Suprapubic skin (tissue), 4 donors: ENCODE results near the gene TMEM82.

Source experiments
- CTCF ChIP-seq, 2 donors: fragments of 200-600 bp in 1 of 2; fragments of 450-650 bp in 1 of 2; sonication (generic) in 1 of 2; IDR thresholded peaks; one replicate each; pipeline ENCODE4 v1.5.1; 2016 to 2019; ENCODE audit warnings: antibody characterized with exemption in 2 of 2, mild to moderate bottlenecking in 1 of 2, moderate library complexity in 1 of 2
- POLR2A ChIP-seq, 2 donors: fragments of 450-650 bp; IDR thresholded peaks; one replicate each; pipeline ENCODE4 v1.6.1; 2017; ENCODE audit warnings: antibody characterized with exemption in 2 of 2, mild to moderate bottlenecking in 2 of 2, moderate library complexity in 2 of 2
- POLR2AphosphoS5 ChIP-seq, 3 donors: sonication (generic); formaldehyde crosslinking; IDR thresholded peaks; one replicate each; pipeline ENCODE4 v1.6.1; 2017; ENCODE audit warnings: antibody characterized with exemption in 3 of 3

GRCh38 chr1:15693371-15693770, 48.9 kb upstream of the TMEM82 start:
- TF ChIP-seq CTCF (IDR thresholded peaks at IDR 0.05): no peak
- no peak for TF ChIP-seq POLR2AphosphoS5 (IDR thresholded peaks at IDR 0.05)
- TF ChIP-seq POLR2A (IDR thresholded peaks at IDR 0.05): no peak
